ENCODE measurements around the gene AGBL4.

The AGBL4 gene

DNA sequence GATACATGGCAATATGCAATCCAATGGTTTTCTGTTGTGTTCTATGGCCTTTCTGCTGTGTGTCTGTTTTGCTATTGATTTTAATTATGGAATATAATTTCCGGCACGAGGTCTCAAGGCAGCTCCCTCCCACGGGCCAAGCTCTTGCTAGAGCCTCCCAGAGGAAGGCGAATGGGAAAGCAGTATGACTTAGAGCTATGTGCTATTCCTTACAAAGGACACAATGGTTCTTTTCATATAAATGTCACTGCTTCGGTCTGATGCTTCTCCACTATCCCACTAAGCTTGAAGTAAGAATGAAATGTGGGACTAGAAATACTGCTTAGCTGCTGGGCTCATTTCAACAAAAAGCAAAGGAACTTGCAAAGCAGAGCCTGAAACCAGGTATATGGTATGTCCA lies 924.9 kb downstream of the AGBL4 start:
- Histone ChIP-seq H3K9ac (ENCODE audit: low read depth, low read length) (no peak overlapping the region), H3K4me1 (ENCODE audit: insufficient read depth, low read length) (no peaks in the 10 kb centered on the region), H3K27ac (ENCODE audit: low read depth, low read length) (no peak overlapping the region), H3K27me3 (ENCODE audit: insufficient read depth, low read length) (no peaks in the 10 kb centered on the region), H3K9me3 (ENCODE audit: insufficient read depth, low read depth, low read length) (peaks cover 73% of the 10 kb centered on the region), H3K4me3 (ENCODE audit: low read length) (no peak overlapping the region), H3K36me3 (ENCODE audit: insufficient read depth, low read length) (no peaks in the 10 kb centered on the region)
- WGBS: 84% methylated on average over 5 of the region's 5 CpGs

DNA sequence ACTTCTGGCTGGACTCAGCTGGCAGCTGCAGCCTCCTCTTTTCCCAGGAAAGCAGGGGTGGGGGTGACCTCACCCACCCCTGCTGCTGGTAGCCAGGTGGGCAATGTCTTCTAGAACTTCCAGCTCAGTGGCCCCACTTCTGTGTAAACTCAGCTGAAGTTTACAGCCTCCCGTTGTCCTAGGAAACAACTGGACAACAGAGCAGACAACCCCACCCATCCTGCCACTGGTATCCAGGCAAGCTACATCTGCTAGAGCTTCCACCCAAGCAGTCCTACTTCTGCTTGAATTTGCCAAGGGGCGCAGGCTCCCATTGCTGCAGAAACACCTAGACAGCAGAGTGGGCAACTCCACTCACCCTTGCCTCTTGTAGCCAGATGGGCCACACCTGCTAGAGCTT lies 937.4 kb downstream of the AGBL4 start:
- H3K27me3 ChIP-seq (ENCODE audit: insufficient read depth, low read length): no peaks in the 10 kb centered on the region
- no peaks in the 10 kb centered on the region for H3K4me1 ChIP-seq (ENCODE audit: insufficient read depth, low read length)
- H3K36me3 ChIP-seq (ENCODE audit: insufficient read depth, low read length): no peaks in the 10 kb centered on the region
- no peak overlapping the region for H3K4me3 ChIP-seq (ENCODE audit: low read length)
- 90% methylated on average over 2 of the region's 2 CpGs for WGBS
- H3K9me3 ChIP-seq (ENCODE audit: insufficient read depth, low read depth, low read length): peaks cover 85% of the 10 kb centered on the region
- no peak overlapping the region for H3K27ac ChIP-seq (ENCODE audit: low read depth, low read length)
- H3K9ac ChIP-seq (ENCODE audit: low read depth, low read length): no peak overlapping the region

DNA sequence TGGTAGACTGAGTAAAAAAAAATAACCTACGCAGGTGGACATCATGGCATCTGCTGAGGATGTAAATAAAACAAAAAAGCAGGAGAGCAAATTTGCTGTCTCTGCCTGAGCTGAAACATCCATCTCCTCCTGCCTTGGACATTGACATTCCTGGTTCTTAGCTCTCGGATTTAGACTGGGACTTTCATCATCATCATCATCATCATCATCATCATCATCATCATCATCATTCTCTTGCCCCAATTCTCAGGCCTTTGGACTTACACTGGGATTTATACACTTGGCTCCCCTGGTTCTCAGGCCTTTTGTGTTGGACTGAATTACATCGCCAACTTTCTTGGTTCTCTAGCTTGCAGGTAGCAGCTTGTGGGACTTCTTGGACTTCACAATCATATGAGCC lies 938.7 kb downstream of the AGBL4 start:
- Histone ChIP-seq H3K27me3 (ENCODE audit: insufficient read depth, low read length) (no peaks in the 10 kb centered on the region), H3K4me1 (ENCODE audit: insufficient read depth, low read length) (no peaks in the 10 kb centered on the region), H3K9me3 (ENCODE audit: insufficient read depth, low read depth, low read length) (peaks cover 88% of the 10 kb centered on the region), H3K4me3 (ENCODE audit: low read length) (no peak overlapping the region), H3K27ac (ENCODE audit: low read depth, low read length) (no peak overlapping the region), H3K36me3 (ENCODE audit: insufficient read depth, low read length) (no peaks in the 10 kb centered on the region), H3K9ac (ENCODE audit: low read depth, low read length) (no peak overlapping the region)
- 79% methylated on average over 3 of the region's 3 CpGs for WGBS

DNA sequence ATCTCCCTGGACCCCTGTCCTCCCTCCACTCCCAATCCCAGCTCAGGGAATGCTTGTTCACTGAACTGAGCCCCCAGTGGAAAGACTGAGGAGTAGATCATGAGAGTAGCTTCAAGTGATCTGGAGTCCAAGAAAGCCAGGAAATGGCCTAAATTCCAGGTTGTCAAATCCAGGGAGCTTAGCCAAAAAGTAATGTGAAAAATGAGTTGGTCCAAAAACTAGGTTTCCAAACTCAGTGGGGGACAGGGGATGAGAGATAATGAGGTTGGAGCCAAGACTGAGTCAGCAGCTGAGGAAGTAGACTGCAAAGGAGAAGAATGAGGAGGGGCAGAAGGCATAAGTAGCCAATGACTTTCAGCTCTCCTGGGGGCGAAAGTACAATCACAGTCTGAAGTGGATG lies 963.0 kb downstream of the AGBL4 start:
- Histone ChIP-seq H3K36me3 (ENCODE audit: insufficient read depth, low read length) (no peaks in the 10 kb centered on the region), H3K4me3 (ENCODE audit: low read length) (no peak overlapping the region), H3K4me1 (ENCODE audit: insufficient read depth, low read length) (no peaks in the 10 kb centered on the region), H3K27me3 (ENCODE audit: insufficient read depth, low read length) (no peaks in the 10 kb centered on the region), H3K9me3 (ENCODE audit: insufficient read depth, low read depth, low read length) (peaks cover 94% of the 10 kb centered on the region), H3K27ac (ENCODE audit: low read depth, low read length) (no peak overlapping the region), H3K9ac (ENCODE audit: low read depth, low read length) (no peak overlapping the region)
- WGBS: 65% methylated on average over 1 of the region's 1 CpG

DNA sequence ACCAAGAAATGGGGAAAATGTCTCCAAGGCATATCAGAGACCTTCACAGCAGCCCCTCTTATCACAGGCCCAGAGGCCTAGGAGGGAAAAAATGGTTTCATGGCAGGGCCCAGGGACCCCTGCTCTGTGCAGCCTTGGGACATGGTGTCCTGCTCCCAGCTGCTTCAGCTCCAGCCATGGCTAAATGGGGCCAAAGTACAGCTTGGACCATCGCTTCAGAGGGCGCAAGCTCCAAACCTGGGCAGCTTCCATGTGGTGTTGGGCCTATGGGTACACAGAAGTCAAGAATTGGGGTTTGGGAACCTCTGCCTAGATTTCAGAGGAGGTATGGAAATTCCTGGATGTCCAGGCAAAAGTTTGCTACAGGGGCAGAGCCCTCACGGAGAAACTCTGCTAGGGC lies 964.7 kb downstream of the AGBL4 start:
- 87% methylated on average over 3 of the region's 3 CpGs for WGBS
- no peaks in the 10 kb centered on the region for H3K36me3 ChIP-seq (ENCODE audit: insufficient read depth, low read length)
- no peak overlapping the region for H3K27ac ChIP-seq (ENCODE audit: low read depth, low read length)
- no peaks in the 10 kb centered on the region for H3K4me1 ChIP-seq (ENCODE audit: insufficient read depth, low read length)
- no peaks in the 10 kb centered on the region for H3K27me3 ChIP-seq (ENCODE audit: insufficient read depth, low read length)
- H3K9me3 ChIP-seq (ENCODE audit: insufficient read depth, low read depth, low read length): peaks cover 91% of the 10 kb centered on the region
- H3K9ac ChIP-seq (ENCODE audit: low read depth, low read length): no peak overlapping the region
- no peak overlapping the region for H3K4me3 ChIP-seq (ENCODE audit: low read length)

DNA sequence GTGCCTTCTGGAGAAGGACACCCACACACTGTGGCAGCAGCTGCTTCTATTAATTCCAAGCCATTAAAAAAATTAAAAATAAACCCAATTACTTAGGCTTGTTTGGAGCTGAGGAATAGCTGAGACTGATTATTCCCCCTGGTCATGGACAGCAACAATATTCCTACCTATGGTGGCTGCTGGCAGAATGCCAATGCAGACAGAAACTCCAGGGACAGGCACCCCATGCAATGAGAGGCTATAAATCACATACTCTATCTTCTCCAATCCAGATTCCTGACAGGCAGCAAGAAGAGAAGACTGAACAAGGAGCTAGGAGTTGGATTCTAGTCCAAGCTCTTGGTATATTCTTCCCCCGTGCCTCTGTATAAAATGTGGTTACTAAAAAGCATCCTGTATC lies 971.7 kb downstream of the AGBL4 start:
- WGBS: 77% methylated on average over 1 of the region's 1 CpG
- no peaks in the 10 kb centered on the region for H3K4me1 ChIP-seq (ENCODE audit: insufficient read depth, low read length)
- H3K27ac ChIP-seq (ENCODE audit: low read depth, low read length): no peak overlapping the region

DNA sequence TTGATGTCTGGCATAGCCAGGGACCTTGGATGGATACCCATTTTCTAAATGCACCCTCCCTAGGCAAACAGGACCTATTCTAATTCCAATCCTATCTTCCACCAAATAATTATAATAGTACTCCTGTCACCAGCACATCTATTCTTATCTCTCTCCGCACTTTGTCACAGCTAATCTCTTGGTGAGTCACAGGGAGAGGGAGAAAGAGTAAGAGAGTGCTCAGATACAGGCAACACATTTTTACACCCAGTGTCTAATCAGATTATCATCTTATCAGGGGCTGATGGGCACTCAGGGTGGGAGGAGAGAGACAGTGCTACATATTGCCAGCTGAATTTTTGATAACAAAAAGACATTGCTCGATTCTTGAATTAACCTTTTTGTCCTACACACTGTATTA lies 972.1 kb downstream of the AGBL4 start:
- H3K4me3 ChIP-seq (ENCODE audit: low read length): no peak overlapping the region
- H3K36me3 ChIP-seq (ENCODE audit: insufficient read depth, low read length): no peaks in the 10 kb centered on the region
- no peaks in the 10 kb centered on the region for H3K4me1 ChIP-seq (ENCODE audit: insufficient read depth, low read length)
- H3K9ac ChIP-seq (ENCODE audit: low read depth, low read length): no peak overlapping the region
- H3K9me3 ChIP-seq (ENCODE audit: insufficient read depth, low read depth, low read length): peaks cover 92% of the 10 kb centered on the region
- no peak overlapping the region for H3K27ac ChIP-seq (ENCODE audit: low read depth, low read length)
- no peaks in the 10 kb centered on the region for H3K27me3 ChIP-seq (ENCODE audit: insufficient read depth, low read length)
- no CpG with 5 or more reads among the region's 2 CpGs for WGBS

More for the DNA sequence above, 971.7 kb downstream of the AGBL4 start:
- Histone ChIP-seq H3K36me3 (ENCODE audit: insufficient read depth, low read length) (no peaks in the 10 kb centered on the region), H3K9ac (ENCODE audit: low read depth, low read length) (no peak overlapping the region), H3K4me3 (ENCODE audit: low read length) (no peak overlapping the region), H3K9me3 (ENCODE audit: insufficient read depth, low read depth, low read length) (peaks cover 92% of the 10 kb centered on the region), H3K27me3 (ENCODE audit: insufficient read depth, low read length) (no peaks in the 10 kb centered on the region)

DNA sequence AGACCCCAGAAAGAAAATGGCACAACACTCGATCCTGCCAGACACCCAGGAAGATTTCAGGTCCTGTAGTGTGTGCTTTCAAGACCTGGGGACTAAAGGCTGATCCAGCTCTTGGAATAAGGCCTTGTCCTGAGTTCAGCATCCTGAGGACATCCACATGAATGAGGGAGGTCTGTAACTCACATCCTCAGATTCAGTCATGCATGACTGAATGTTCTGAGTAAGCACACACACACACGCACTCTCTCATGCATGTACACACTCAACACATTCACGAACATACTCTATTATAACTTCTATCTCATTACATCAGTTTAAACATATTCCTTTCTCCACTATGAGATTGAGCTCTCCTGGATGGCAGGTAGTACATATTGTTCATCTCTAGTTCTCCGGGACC lies 973.7 kb downstream of the AGBL4 start:
- Histone ChIP-seq H3K9ac (ENCODE audit: low read depth, low read length) (no peak overlapping the region), H3K36me3 (ENCODE audit: insufficient read depth, low read length) (no peaks in the 10 kb centered on the region), H3K27ac (ENCODE audit: low read depth, low read length) (no peak overlapping the region), H3K4me3 (ENCODE audit: low read length) (no peak overlapping the region), H3K9me3 (ENCODE audit: insufficient read depth, low read depth, low read length) (peaks cover 93% of the 10 kb centered on the region), H3K27me3 (ENCODE audit: insufficient read depth, low read length) (no peaks in the 10 kb centered on the region), H3K4me1 (ENCODE audit: insufficient read depth, low read length) (no peaks in the 10 kb centered on the region)
- WGBS: 69% methylated on average over 4 of the region's 4 CpGs

DNA sequence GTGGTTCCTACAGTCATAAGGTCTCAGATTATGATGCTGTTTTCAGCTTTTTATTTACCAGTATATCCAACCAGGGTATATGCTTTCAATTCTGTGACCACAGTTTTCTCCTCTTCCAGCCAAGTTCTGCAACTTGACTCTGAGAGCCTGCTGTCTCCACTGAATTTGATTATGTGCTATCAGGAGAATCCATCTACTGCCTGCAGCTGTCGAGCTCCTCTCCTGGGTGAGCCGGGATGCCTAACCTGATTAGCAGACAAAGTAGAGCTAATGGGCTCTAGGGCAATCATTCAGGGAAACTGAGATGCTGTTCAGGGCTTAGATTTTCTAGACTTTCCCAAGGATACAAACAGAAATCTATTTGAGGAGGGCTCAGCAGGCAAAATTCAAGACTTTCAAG lies 975.6 kb downstream of the AGBL4 start:
- Histone ChIP-seq H3K9ac (ENCODE audit: low read depth, low read length) (no peak overlapping the region), H3K27me3 (ENCODE audit: insufficient read depth, low read length) (no peaks in the 10 kb centered on the region), H3K9me3 (ENCODE audit: insufficient read depth, low read depth, low read length) (peaks cover 90% of the 10 kb centered on the region), H3K4me1 (ENCODE audit: insufficient read depth, low read length) (no peaks in the 10 kb centered on the region), H3K4me3 (ENCODE audit: low read length) (no peak overlapping the region), H3K27ac (ENCODE audit: low read depth, low read length) (no peak overlapping the region), H3K36me3 (ENCODE audit: insufficient read depth, low read length) (no peaks in the 10 kb centered on the region)
- WGBS: 81% methylated on average over 2 of the region's 2 CpGs

DNA sequence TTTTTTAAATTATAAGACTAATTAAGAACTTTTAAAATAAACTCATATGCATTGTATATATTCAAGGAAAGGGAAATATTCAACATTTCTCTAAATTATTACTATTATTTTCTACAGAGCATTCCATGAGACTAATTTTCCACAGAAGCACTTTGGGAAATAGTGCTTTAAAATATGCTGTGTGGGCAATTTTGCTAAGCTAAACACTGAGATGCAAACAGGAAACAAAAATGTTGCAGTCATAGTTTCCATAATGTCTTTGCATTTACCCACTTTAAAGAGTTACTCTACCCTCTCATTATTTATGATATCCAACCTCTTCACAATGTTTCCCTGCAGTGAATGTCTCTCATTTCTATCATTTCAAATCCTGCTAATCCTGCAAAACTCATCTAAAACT lies 977.4 kb downstream of the AGBL4 start:
- H3K36me3 ChIP-seq (ENCODE audit: insufficient read depth, low read length): no peaks in the 10 kb centered on the region
- H3K27me3 ChIP-seq (ENCODE audit: insufficient read depth, low read length): no peaks in the 10 kb centered on the region
- H3K9ac ChIP-seq (ENCODE audit: low read depth, low read length): no peak overlapping the region
- H3K27ac ChIP-seq (ENCODE audit: low read depth, low read length): no peak overlapping the region
- peaks cover 90% of the 10 kb centered on the region for H3K9me3 ChIP-seq (ENCODE audit: insufficient read depth, low read depth, low read length)
- no peak overlapping the region for H3K4me3 ChIP-seq (ENCODE audit: low read length)
- H3K4me1 ChIP-seq (ENCODE audit: insufficient read depth, low read length): no peaks in the 10 kb centered on the region

DNA sequence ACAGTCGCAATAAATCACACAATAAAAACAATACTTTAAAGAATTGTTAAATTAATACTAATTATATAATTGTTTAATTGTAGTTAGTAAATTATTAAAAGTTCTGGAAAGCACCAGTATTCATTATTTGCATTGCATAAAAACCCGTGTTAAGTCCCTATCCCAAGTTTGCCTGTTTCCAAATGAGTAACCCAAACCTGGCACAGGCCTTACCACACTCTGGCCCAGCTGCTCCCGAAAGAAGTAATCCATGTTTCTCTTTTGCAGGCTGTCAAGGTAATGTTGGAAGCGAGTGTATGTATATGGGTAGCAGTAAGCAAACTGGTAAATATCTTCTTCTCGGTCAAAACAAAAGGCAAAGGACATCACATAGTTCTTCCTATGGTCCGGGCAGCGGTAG lies 978.4 kb downstream of the AGBL4 start:
- Histone ChIP-seq H3K27ac (ENCODE audit: low read depth, low read length) (no peak overlapping the region), H3K27me3 (ENCODE audit: insufficient read depth, low read length) (no peaks in the 10 kb centered on the region), H3K36me3 (ENCODE audit: insufficient read depth, low read length) (no peaks in the 10 kb centered on the region), H3K9ac (ENCODE audit: low read depth, low read length) (no peak overlapping the region), H3K4me3 (ENCODE audit: low read length) (no peak overlapping the region), H3K4me1 (ENCODE audit: insufficient read depth, low read length) (no peaks in the 10 kb centered on the region), H3K9me3 (ENCODE audit: insufficient read depth, low read depth, low read length) (peaks cover 90% of the 10 kb centered on the region)
- 75% methylated on average over 4 of the region's 7 CpGs for WGBS

DNA sequence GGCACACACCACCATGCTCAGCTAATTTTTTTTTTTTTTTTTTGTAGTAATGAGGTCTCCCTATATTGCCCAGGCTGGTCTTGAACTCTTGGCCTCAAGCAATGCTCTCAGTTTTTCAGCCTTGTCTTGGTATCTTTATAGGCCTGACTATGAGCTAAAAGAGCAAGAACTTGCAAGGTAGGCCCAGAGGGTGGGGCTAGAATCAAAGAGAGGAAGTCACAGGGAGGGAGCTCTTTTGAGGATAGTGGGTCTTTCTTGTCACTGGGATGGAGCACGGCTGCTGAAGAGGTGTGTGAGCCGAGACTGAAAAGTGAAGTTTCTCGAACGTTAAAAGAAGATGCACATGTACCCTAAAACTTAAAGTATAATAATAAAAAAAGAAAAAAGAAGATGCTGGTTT lies 987.1 kb downstream of the AGBL4 start:
- Histone ChIP-seq H3K9ac (ENCODE audit: low read depth, low read length) (no peak overlapping the region), H3K4me3 (ENCODE audit: low read length) (no peak overlapping the region), H3K27me3 (ENCODE audit: insufficient read depth, low read length) (no peaks in the 10 kb centered on the region), H3K4me1 (ENCODE audit: insufficient read depth, low read length) (no peaks in the 10 kb centered on the region), H3K36me3 (ENCODE audit: insufficient read depth, low read length) (no peaks in the 10 kb centered on the region), H3K9me3 (ENCODE audit: insufficient read depth, low read depth, low read length) (peaks cover 92% of the 10 kb centered on the region), H3K27ac (ENCODE audit: low read depth, low read length) (no peak overlapping the region)
- WGBS: 91% methylated on average over 2 of the region's 4 CpGs
